CD4-positive, alpha-beta T cell treated with Interleukin-15 for 4 hours (primary cell): ENCODE data around the gene TOMM40L.

ENCODE experiments used
- DNase-seq: peaks from one replicate; pipeline ENCODE4 v3.0.0-alpha.2; 2020; ENCODE audit warnings: low spot score

TOMM40L gene

GRCh38 chr1:161225534-161226319, at the start of gene TOMM40L:
Gene TOMM40L (plus strand): TSS chr1:161226060. CDS start chr1:161226490, 430 bp downstream.
- peak; percentile 96 for DNase-seq

GRCh38 chr1:161176468-161177111, 49.3 kb upstream of the TOMM40L start:
- DNase-seq, result no peak

GRCh38 chr1:161177112-161177935, 48.5 kb upstream of the TOMM40L start, which contains the start of gene B4GALT3:
Gene B4GALT3 (minus strand): TSS chr1:161177507. CDS start chr1:161176060, 1,447 bp downstream.
- DNase-seq, result peak; percentile 93

DNA sequence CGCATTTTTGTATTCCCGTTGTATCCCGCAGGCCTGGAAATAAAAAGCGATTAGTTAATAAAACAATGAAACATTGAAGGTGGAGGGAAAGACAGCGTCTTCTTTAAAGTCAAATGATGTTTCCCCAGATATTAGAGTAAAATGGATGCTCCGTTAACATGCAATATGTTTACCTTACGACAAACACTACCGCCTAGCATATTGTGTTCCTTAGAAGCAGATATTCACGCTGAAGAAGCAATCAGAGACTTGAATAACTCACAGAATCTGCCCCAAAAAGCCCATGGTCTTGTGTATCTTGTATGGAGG, 48.0 kb upstream of the TOMM40L start:
- no peak for DNase-seq

DNA sequence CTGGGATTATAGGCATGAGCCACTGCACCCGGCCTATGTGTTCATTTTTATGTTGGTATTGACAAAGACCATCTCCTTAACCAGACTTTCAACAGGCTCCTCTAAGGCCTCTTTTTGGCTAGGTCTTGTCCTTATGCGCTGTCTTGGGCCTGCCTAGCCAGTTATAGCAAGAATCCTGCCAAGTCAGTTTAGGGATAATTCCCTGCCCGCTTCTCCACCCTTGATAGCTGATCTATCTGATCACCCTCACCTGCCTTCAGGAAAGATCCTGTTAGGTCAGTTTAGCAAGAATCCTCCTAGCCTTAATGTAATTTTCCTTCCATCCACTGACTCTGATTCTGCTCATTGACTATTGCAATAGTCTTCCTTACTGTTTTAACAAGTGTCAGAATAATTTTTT, 46.2 kb upstream of the TOMM40L start:
- no peak for DNase-seq

DNA sequence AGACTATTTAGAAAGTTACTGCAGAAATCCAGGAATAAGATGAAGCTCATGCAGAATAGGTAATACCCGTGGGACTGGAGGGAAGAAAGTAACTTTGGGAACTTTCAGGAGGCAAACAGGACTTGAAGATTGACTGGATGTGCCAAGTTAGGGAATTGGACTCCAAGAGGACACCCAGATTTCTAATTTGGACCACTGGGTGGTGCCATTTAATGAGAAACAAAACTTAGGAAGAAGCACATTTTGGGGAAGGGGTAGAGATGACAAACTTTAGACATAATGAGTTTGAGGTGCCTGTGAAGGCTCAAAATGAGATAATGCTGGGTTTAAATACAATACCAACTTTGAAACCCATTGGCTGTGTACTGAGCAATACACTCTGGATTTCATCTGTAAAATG, 45.2 kb upstream of the TOMM40L start:
- peak; percentile 45 for DNase-seq

GRCh38 chr1:161182214-161182613, 43.6 kb upstream of the TOMM40L start:
- DNase-seq, result peak; percentile 90

- peak; percentile 91 for DNase-seq
Observed at GRCh38 chr1:161185282-161185682, 40.6 kb upstream of the TOMM40L start.

DNA sequence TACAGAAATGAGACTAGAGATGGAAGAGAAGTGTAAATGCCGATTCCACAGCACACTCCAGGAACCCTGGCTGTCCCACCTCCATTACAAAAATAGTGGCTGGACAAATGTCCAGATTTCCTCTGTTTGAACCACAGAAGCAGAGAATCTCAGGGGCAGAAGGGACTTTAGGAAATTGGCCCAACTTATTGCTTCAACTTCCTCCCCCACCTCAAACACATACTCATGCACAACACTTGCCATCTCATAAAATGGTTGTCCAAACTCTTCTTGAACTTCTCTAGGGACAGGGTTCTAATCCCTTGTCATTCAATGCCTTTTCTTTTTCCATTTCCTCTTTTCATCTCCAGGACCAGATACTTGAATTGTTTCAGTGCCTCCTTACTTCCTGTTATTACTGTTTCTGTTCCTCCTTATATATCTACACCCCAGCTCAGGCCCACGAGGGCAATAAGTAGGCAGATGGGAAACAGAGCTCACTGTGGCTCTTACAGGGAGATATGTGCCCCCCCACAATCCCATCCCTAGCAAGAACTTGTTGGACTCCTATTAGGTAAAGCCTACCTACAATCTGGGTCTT, 40.0 kb upstream of the TOMM40L start:
- no peak for DNase-seq

- no peak for DNase-seq
Observed at GRCh38 chr1:161187311-161187710, 38.5 kb upstream of the TOMM40L start.

DNA sequence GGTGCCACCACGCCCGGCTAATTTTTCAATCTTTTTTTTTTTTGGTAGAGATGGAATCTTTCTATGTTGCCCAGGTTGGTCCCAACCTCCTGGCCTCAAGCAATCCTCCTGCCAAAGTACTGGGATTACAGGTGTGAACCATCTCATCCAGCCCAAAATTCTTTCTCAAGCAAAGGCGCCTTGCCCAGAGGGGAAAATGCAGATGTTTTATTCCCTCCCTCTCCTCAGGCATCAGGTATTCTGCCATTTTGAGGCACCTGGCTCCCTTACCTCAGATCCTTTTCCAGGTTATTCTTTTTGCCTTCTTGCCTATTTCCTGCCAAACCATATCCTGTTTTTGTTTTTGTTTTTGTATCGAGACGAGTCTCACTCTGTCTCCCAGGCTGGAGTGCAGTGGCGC, 37.5 kb upstream of the TOMM40L start:
- no peak for DNase-seq

GRCh38 chr1:161189036-161189435, 36.8 kb upstream of the TOMM40L start:
- DNase-seq, result no peak

DNA sequence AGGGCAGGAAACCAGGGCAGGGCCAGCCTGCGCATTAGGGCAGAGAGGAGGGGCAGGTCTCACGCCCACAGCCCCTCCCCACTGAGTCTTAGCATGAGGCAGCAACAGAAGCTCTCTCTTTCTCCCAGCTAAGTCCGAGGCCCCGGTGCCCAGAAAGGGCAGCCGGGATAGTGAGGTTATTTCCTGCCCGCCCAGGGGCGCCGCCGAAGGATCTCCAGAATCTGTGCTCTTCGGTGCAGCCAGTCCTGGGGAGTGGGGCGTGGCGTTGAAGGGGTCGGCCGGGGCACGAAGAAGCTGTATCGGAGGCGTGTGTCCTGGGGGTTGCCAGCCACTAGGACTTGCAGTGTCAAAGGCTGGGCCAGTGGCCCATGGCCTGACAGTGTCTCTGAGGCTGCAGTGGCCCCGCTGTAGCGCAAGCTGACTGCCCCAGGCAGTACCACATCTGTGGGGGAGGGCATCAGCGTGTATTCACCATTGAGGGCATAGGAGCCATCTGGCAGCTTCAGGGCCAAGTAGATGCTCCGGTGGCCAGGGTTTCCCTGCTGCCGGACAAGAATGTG, 34.8 kb upstream of the TOMM40L start:
- no peak for DNase-seq

DNA sequence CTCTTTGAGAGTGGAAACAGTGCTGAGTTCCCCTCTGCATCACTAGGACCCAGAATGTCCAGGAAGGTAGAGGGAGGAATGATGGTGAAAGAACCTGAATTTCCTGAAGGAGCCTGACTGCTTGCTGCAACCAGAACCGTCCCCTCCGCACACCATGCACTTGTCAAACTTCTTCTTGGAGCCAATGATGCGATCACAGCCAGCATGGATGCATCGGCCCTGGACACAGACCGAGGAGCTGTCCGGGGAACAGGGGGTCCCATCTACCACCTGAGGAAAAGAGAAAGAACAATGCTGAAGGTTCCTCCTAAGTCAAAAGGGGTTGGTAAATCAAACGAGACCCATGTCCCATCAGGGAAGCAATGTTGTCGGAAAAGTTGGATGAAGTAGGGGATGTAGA, 33.9 kb upstream of the TOMM40L start:
- no peak for DNase-seq

GRCh38 chr1:161192476-161193465, 33.1 kb upstream of the TOMM40L start:
- DNase-seq, result peak; percentile 85

GRCh38 chr1:161193561-161194235, 32.2 kb upstream of the TOMM40L start:
- DNase-seq, result no peak

DNA sequence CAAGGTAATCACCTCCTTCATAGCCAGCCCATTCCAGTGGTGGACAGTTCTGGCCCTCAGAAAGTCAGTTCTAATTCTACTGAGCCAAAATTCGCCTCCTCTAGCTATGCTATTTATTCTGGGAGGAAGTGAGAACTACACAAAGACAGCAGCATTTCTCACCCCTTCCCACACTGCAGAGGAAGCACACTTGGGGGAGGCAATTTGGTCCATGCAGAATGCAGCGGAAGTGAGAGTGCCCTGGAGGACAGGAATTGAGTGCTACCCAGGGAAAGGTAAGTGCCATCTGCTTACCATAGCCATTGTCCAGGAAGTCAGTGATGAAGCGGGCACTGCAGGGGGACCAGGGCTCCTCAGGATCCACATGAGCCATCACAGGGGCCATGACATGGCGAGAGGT, 30.7 kb upstream of the TOMM40L start:
- DNase-seq, result no peak

DNA sequence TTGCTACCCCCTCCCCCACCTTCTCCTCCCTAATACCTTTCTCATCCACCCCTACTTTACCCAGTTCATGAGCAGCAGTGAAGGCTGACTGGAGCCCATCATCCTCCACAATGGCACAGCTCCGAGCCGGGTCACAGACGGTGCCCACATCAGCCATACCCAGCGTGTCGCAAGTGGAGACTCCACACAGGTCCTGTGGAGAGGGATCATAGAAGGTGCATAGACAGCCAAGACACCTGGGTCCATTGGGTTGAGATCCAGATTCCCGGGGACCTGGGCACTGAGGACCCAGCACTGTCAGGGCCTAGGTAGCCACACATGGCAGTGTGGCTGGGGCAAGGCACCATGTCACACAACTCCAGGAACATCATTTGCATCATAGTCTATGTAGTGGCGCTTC, 29.7 kb upstream of the TOMM40L start:
- DNase-seq, result no peak

DNA sequence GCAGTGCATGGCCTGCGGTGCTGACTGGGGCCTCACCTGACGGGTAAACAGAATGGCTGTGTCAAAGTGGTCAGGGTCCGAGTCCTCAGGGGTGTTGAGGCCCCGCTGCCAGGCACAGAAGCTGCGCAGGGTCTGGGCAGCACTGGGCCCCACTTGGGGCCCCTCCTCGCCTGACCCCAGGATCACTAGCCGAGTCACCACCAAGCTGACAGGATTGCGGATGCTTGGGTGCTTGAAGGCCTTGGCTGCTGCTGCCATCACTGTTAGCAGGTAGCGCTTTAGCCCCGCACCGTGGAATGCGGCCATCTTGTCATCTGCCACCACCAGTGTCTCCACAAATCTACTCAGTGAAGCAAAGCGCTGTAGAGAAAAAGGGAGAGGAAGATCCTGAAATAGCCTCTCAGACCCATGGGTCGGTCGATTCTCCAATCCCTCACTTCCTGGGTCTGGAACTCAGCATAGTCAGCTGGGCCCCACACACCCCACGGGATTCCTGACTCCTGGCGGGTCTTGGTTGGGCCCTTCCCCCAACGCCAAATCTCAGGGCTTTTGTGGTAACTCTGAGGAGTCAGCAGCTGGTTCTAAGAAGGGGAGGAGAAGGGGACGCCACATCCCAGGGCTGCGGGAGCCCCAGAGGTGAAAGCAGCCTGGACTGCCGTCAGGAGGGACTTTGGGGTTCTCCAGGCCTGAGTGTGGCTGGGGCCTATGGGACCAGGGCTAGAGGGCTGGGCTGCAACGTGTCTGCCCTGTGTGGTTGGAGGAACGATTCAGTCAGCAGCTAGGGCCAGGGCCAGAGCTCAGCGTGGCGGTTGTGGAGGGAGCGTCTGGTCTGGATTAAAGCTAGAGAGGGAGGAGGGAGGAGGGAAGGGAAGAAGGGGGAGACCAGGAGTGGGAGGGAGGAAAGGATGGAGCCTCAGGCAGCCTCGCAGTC, 29.1 kb upstream of the TOMM40L start:
- no peak for DNase-seq
